HCT116 (cell line): Measurements from ENCODE around the gene NPLOC4.

Experiments used
- EZH2 ChIP-seq: fragments of 200-600 bp; sonication (generic); IDR thresholded peaks from 2 replicates; pipeline ENCODE4 v1.6.1; 2017; ENCODE audit warnings: antibody characterized with exemption, mixed run types
- EZH2phosphoT487 ChIP-seq: fragments of 200-600 bp; IDR thresholded peaks from 2 replicates; pipeline ENCODE4 v1.6.1; 2018; ENCODE audit warnings: antibody characterized with exemption, borderline replicate concordance
- POLR2A ChIP-seq: IDR thresholded peaks from 2 replicates; pipeline ENCODE4 v1.7.0; 2011; ENCODE audit warnings: borderline replicate concordance; ENCODE audit not compliant: insufficient read depth, insufficient read length; ENCODE audit errors: extremely low read depth
- POLR2AphosphoS5 ChIP-seq: IDR thresholded peaks from 2 replicates; pipeline ENCODE4 v1.6.1; 2011; ENCODE audit warnings: mild to moderate bottlenecking, low read depth, low read length, moderate library complexity
- ZNF274 ChIP-seq: fragments of 200-500 bp; sonication (Bioruptor generic); IDR thresholded peaks from 2 replicates; pipeline ENCODE4 v1.6.1; 2014; ENCODE audit warnings: mild to moderate bottlenecking, low read depth, low read length, inconsistent platforms
- TF ChIP-seq, protein P1 (sequence below): IDR thresholded peaks from 2 replicates; pipeline ENCODE4 v1.6.1; 2012; ENCODE audit warnings: low read depth
- TF ChIP-seq, protein P2 (sequence below), 3 experiments: fragments of 200-600 bp in 1 of 3; sonication (generic) in 1 of 3; IDR thresholded peaks in 2 of 3; conservative IDR thresholded peaks in 1 of 3; 2 replicates each; pipeline ENCODE4 v1.5.1; 2012 to 2017; ENCODE audit warnings: low read depth in 2 of 3, low read length in 2 of 3, antibody characterized with exemption in 1 of 3, borderline replicate concordance in 1 of 3, control low read depth in 1 of 3, mild to moderate bottlenecking in 1 of 3, mixed read lengths in 1 of 3, mixed run types in 1 of 3, moderate library complexity in 1 of 3; ENCODE audit not compliant: insufficient read depth in 1 of 3

DNA sequence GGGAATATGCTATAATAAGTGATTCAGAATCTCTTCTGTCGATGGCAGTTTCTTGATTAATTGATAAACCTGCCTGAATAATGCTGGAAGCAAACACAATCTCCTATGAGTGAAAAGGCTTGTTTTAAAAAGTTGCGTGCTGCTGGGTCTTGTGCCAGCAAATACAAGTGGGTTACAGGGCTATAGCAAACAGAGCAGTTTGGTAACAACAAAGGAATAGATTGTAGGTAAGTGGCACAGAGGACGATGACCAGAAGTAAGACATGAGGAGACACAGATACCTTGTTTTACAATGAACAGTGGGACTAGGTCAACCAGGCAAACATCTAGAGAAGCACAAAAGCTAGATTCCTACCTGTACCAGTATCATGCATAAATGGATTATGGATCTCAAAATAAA is 61.1 kb downstream of the NPLOC4 start:
- TF ChIP-seq EZH2phosphoT487 (no peak), POLR2AphosphoS5 (no peak), EZH2 (no peak), ZNF274 (no peak), POLR2A (no peak)
- TF ChIP-seq, protein P1, sequence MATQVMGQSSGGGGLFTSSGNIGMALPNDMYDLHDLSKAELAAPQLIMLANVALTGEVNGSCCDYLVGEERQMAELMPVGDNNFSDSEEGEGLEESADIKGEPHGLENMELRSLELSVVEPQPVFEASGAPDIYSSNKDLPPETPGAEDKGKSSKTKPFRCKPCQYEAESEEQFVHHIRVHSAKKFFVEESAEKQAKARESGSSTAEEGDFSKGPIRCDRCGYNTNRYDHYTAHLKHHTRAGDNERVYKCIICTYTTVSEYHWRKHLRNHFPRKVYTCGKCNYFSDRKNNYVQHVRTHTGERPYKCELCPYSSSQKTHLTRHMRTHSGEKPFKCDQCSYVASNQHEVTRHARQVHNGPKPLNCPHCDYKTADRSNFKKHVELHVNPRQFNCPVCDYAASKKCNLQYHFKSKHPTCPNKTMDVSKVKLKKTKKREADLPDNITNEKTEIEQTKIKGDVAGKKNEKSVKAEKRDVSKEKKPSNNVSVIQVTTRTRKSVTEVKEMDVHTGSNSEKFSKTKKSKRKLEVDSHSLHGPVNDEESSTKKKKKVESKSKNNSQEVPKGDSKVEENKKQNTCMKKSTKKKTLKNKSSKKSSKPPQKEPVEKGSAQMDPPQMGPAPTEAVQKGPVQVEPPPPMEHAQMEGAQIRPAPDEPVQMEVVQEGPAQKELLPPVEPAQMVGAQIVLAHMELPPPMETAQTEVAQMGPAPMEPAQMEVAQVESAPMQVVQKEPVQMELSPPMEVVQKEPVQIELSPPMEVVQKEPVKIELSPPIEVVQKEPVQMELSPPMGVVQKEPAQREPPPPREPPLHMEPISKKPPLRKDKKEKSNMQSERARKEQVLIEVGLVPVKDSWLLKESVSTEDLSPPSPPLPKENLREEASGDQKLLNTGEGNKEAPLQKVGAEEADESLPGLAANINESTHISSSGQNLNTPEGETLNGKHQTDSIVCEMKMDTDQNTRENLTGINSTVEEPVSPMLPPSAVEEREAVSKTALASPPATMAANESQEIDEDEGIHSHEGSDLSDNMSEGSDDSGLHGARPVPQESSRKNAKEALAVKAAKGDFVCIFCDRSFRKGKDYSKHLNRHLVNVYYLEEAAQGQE, result no peak
- TF ChIP-seq, protein P2, sequence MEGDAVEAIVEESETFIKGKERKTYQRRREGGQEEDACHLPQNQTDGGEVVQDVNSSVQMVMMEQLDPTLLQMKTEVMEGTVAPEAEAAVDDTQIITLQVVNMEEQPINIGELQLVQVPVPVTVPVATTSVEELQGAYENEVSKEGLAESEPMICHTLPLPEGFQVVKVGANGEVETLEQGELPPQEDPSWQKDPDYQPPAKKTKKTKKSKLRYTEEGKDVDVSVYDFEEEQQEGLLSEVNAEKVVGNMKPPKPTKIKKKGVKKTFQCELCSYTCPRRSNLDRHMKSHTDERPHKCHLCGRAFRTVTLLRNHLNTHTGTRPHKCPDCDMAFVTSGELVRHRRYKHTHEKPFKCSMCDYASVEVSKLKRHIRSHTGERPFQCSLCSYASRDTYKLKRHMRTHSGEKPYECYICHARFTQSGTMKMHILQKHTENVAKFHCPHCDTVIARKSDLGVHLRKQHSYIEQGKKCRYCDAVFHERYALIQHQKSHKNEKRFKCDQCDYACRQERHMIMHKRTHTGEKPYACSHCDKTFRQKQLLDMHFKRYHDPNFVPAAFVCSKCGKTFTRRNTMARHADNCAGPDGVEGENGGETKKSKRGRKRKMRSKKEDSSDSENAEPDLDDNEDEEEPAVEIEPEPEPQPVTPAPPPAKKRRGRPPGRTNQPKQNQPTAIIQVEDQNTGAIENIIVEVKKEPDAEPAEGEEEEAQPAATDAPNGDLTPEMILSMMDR (IDR thresholded peaks at IDR 0.05 in 2 of 3, conservative IDR thresholded peaks at IDR 0.05 in 1 of 3; ENCODE audit: borderline replicate concordance in 1 of 3, insufficient read depth in 1 of 3, low read depth in 2 of 3, low read length in 2 of 3), result no peak
